Ovary (tissue), 9 donors: ENCODE measurements around the gene SLC9A8. TPM values are rescaled to one million over a fixed set of nuclear protein-coding genes. Genes with fewer than 3 reads are reported as not detected.

Experiments used
- DNase-seq, 5 donors: peaks; one replicate each; pipeline ENCODE4 v3.0.0-alpha.2; 2019 to 2020
- H3K27ac ChIP-seq, 2 donors: fragments of 200-600 bp; one replicate each; pipeline versions ENCODE4 v1.5.1 to v1.8.0; 2019 to 2022
- H3K27me3 ChIP-seq: fragments of 200-600 bp; one replicate; pipeline ENCODE4 v1.8.0; 2022
- H3K36me3 ChIP-seq: fragments of 200-600 bp; sonication (generic); one replicate; pipeline ENCODE4 v1.5.1; 2019
- H3K4me1 ChIP-seq: one replicate; pipeline ENCODE4 v1.8.1; 2013; ENCODE audit warnings: mild to moderate bottlenecking, moderate library complexity; ENCODE audit not compliant: insufficient read depth
- H3K4me3 ChIP-seq: fragments of 200-600 bp; sonication (generic); one replicate; pipeline ENCODE4 v1.5.1; 2017
- H3K9me3 ChIP-seq, 2 donors: fragments of 200-600 bp in 1 of 2; sonication (generic) in 1 of 2; one replicate each; pipeline versions ENCODE4 v1.5.1 to v1.8.1; 2013 to 2019; ENCODE audit warnings: mild to moderate bottlenecking in 1 of 2, moderate library complexity in 1 of 2
- CTCF ChIP-seq, 3 donors: fragments of 450-650 bp in 2 of 3; fragments of 200-600 bp in 1 of 3; IDR thresholded peaks; one replicate each; pipeline versions ENCODE4 v1.5.1 to v1.8.0; 2016 to 2022; ENCODE audit warnings: antibody characterized with exemption in 3 of 3, mild to moderate bottlenecking in 1 of 3
- EP300 ChIP-seq: sonication (generic); formaldehyde crosslinking; IDR thresholded peaks from one replicate; pipeline ENCODE4 v1.6.1; 2017; ENCODE audit warnings: antibody characterized with exemption
- POLR2A ChIP-seq: fragments of 450-650 bp; IDR thresholded peaks from one replicate; pipeline ENCODE4 v1.6.1; 2017; ENCODE audit warnings: antibody characterized with exemption, mild to moderate bottlenecking, moderate library complexity
- WGBS, 3 donors: extraction: QIAGEN DNeasy Blood & Tissue Kit in 1 of 3; methylation state at CpG; one replicate each; pipeline versions ENCODE4 v1.1.5 to v1.1.7; 2013 to 2017; 5-methylcytosine and 5-hydroxymethylcytosine counted together
- intact Hi-C, 4 donors: fragments of 100-400 bp; cut with DNase I; formaldehyde crosslinking; loops; one replicate each; pipeline versions ENCODE4 v1.11.0 to v1.15.1; 2022 to 2023
- polyA plus RNA-seq, 2 donors: library from polyadenylated mRNA; stranded (reverse); fragments of 200-250 nt in 1 of 2; fragments of 350-450 nt in 1 of 2; fragmentation: Illumina TruSeq in 1 of 2; extraction: RNeasy Lipid Tissue Mini Kit (QIAGEN cat#74804) in 1 of 2; gene quantifications; one replicate each; pipeline ENCODE4 v1.2.3, GENCODE V29; 2013 to 2014
- total RNA-seq, 7 donors: library from RNA; depleted of rRNA in 2 of 7; stranded (reverse); fragments of >200 nt in 2 of 7; fragmentation: NEBNext Ultra II Directional in 3 of 7; extraction: Animal tissue kit (Norgen Biotek cat#: 25700) in 3 of 7; gene quantifications; one replicate each; pipeline versions ENCODE4 v1.1.0 to v1.2.4, GENCODE V29; 2016 to 2023
- donor health status: DM: no; HTN: no; CAD: no; lungs with moderate emphysema.
- donor health status: DM: no; HTN: no; CAD: no.
- donor health status: Bipolar disorder and iron deficiency.
- donor health status: DM: yes; HTN: yes; CAD: no.
- donor health status: DM: no; HTN: no; CAD: no.
- donor health status: DM: yes; HTN: yes; CAD: no.

Gene SLC9A8
- total and polyA plus RNA-seq, 9 donors, result 3.9 to 11.4 (median 7.7) TPM

- TF ChIP-seq CTCF (IDR thresholded peaks at IDR 0.05) (no peak), EP300 (no peak), POLR2A (no peak)
- peaks cover 9% of the 10 kb centered on the region for H3K4me1 ChIP-seq
- 94 to 95% (median 94%) methylated on average over 9 of the region's 9 CpGs for WGBS, 3 donors
- no peaks in the 10 kb centered on the region for H3K36me3 ChIP-seq
- H3K27ac ChIP-seq, result no peak overlapping the region
- H3K27me3 ChIP-seq, result no peaks in the 10 kb centered on the region
- no peak overlapping the region for H3K4me3 ChIP-seq
- DNase-seq, result no peak
- no peaks in the 10 kb centered on the region for H3K9me3 ChIP-seq
- intact Hi-C loops, result no loop called here
Observed at GRCh38 chr20:49787371-49788357, 25.0 kb upstream of the SLC9A8 start.

DNA sequence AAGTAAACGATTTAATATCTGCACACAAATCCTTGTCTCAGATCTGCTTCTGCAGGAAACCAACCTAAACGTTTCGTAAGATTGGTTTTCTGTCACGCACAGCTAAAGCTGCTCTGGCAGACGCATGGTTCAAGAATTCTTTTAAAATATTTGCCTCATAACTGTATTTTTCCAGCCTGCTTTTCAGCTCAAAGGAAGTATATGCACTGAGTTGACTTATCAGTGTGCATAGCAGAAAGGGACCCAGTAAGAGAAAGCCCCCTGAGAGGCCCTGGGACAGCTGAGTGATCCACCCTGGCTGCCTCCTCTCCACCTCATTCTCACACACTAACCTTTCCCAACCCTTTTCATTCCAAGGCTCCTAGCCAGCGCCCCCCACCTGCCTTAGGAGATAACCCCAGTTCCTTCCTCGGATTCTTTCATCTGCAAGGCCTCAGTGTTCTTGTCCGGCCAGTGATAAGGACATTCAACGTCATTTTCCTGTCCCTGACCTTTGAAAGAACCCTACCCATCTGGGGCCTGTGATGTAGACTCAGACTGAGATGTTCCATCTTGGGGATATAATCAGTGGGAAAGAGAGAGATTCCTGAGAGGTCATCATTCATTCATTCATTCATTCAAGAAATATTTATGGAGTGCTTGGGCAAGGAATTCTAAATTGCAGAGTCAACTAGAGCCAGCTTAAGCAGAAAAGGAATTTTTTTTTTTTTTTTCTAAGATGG is 22.4 kb upstream of the SLC9A8 start:
- Histone ChIP-seq H3K27ac (peak overlapping the region in 1 of 2 donors; percentile 14), H3K4me3 (no peak overlapping the region), H3K4me1 (peaks cover 7% of the 10 kb centered on the region), H3K36me3 (no peaks in the 10 kb centered on the region), H3K9me3 (no peaks in the 10 kb centered on the region), H3K27me3 (no peaks in the 10 kb centered on the region)
- peak; percentile 57 to 88 (median 67) for DNase-seq
- 9 to 14% (median 10%) methylated on average over 9 of the region's 9 CpGs for WGBS, 3 donors
- TF ChIP-seq CTCF (IDR thresholded peaks at IDR 0.05) (no peak), EP300 (peak; percentile 38), POLR2A (no peak)
- intact Hi-C loops, result no loop called here

DNA sequence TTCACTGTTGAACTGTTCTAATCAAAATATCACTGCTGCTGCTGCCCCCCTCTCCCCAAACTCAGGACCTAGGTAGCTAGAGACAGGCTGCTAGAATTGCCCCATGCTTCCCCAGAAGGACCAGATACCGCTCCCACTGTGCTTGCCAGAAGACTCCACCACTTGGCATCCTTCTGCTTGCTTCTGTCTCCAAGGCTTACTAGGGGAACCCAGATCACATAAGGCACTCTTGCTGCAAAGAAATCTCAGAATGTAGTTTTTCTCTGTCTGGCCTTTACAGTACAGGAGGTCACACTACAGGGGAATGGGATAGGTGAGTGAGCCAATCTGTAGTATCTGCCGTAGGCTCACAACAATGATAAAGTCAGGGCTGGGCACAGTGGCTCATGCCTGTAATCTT is 21.5 kb upstream of the SLC9A8 start:
- H3K4me3 ChIP-seq, result no peak overlapping the region
- peak overlapping the region in 1 of 2 donors; percentile 14 for H3K27ac ChIP-seq
- H3K9me3 ChIP-seq, result no peaks in the 10 kb centered on the region
- H3K27me3 ChIP-seq, result no peaks in the 10 kb centered on the region
- H3K4me1 ChIP-seq, result peaks cover 7% of the 10 kb centered on the region
- TF ChIP-seq EP300 (no peak), POLR2A (no peak), CTCF (IDR thresholded peaks at IDR 0.05) (no peak)
- intact Hi-C loops, result no loop called here
- 41 to 94% (median 91%) methylated on average over 1 to 2 of the region's 2 CpGs for WGBS, 3 donors
- no peaks in the 10 kb centered on the region for H3K36me3 ChIP-seq
- DNase-seq, result no peak

DNA sequence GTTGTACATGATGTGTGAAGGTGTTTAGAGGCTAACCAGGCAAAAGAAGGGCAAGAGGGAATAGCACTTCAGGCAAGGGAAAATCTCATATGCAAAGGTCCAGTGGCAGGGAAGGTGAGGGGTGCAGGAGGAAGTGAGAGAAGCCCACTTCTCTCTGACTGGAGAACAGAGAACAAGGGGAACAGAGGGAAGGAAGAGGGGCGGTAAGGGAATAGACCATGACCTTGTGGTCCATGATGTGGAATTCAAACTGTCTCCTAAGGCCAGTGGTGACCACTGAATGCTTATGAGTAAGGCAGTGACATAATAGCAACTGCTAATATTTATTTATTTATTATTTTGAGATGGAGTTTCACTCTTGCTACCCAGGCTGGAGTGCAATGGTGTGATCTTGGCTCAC is 20.6 kb upstream of the SLC9A8 start:
- Histone ChIP-seq H3K9me3 (no peaks in the 10 kb centered on the region), H3K27ac (no peak overlapping the region), H3K36me3 (no peaks in the 10 kb centered on the region), H3K4me3 (no peak overlapping the region), H3K27me3 (no peaks in the 10 kb centered on the region), H3K4me1 (peaks cover 7% of the 10 kb centered on the region)
- TF ChIP-seq POLR2A (no peak), EP300 (no peak), CTCF (IDR thresholded peaks at IDR 0.05) (no peak)
- intact Hi-C loops, result no loop called here
- no peak for DNase-seq
- WGBS, 3 donors, result 88 to 100% (median 95%) methylated on average over 1 of the region's 1 CpG
